GM13976 (cell line): ENCODE results near the gene HOXA10.

Experiments used
- DNase-seq: peaks from one replicate; pipeline ENCODE4 v3.0.0; 2012; ENCODE audit warnings: low spot score
- in situ Hi-C: fragments of 300-500 bp; cut with MboI; formaldehyde crosslinking; loops from one replicate; pipeline ENCODE4 v1.12.0; 2022; ENCODE audit warnings: low sequenced_read_pairs, mixed read lengths, inconsistent platforms; ENCODE audit not compliant: unreplicated experiment
- TF ChIP-seq, protein P1 (sequence below): IDR thresholded peaks from 2 replicates; pipeline ENCODE4 v1.5.1; 2012; ENCODE audit warnings: borderline replicate concordance, mild to moderate bottlenecking; ENCODE audit not compliant: insufficient read depth; ENCODE audit errors: extremely low read depth, missing control alignments, control extremely low read depth

HOXA10 gene

DNA sequence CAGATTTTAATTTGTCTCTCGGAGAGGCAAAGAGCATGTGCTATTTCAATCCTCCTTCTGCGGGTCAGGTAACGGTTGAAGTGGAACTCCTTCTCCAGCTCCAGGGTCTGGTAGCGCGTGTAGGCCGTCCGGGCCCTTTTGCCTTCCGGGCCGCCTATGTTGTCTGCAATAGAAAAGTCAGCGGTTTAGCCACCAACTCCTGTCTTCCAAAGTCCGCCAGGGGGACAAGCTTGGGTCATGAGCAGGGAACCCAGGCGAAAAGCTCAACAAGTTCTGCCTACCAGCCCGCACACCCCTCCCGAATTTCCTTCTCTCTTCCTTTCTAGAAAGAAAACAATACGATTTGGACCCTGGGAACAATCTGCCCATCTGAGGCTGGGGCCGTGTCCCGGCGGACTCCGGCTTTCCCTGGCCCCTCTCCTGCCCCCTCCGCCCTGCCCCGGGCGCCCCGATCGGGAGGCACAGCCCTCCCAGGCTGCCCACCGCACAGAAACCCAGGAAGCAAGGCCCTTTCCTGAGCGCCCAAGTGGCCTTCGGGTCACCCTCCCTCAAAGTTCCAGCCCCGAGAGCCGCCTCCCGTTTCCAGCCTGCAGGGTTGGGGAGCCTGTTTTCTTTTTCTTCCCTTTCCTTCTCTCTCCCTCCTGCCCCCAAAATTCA is 32.1 kb downstream of the HOXA10 start:
- DNase-seq = no peak
- TF ChIP-seq, protein P1, sequence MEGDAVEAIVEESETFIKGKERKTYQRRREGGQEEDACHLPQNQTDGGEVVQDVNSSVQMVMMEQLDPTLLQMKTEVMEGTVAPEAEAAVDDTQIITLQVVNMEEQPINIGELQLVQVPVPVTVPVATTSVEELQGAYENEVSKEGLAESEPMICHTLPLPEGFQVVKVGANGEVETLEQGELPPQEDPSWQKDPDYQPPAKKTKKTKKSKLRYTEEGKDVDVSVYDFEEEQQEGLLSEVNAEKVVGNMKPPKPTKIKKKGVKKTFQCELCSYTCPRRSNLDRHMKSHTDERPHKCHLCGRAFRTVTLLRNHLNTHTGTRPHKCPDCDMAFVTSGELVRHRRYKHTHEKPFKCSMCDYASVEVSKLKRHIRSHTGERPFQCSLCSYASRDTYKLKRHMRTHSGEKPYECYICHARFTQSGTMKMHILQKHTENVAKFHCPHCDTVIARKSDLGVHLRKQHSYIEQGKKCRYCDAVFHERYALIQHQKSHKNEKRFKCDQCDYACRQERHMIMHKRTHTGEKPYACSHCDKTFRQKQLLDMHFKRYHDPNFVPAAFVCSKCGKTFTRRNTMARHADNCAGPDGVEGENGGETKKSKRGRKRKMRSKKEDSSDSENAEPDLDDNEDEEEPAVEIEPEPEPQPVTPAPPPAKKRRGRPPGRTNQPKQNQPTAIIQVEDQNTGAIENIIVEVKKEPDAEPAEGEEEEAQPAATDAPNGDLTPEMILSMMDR = no peak
- in situ Hi-C loops = no loop called here

DNA sequence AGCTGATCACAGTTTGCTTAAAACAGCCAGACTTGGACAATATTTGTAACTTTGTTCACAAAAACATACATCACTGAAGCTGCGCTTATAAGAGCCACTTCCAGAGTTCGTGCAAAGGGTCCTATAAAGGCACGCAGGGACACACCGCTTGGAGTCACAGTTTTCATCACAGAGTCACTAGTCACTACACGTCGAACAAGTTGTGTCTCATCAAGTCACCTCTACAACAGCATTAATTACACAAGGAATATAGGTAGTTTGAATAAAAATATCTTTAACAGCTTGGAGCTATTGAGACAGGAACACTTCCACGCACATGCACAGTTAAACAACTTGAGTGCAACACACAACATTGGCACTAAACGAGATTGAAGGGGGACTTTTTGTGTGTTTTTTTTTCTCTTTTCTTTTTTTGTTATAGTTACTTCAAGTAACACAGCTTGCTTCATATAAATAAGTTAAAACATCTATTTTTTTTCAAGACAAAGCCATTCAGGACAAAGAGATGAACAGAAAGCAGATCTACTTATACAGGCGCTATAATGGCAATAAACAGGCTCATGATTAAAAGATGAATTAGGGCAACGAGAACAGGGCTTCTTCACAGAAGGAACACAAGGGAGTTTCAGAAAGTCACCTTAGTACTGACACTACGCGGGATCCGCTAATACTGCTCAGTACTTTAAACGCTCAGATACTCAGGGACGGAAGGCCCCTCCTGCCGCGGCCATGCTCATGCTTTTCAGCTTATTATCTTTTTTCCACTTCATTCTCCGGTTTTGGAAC is 32.8 kb downstream of the HOXA10 start:
- in situ Hi-C loops = no loop called here
- TF ChIP-seq, protein P1 = no peak
- no peak for DNase-seq

DNA sequence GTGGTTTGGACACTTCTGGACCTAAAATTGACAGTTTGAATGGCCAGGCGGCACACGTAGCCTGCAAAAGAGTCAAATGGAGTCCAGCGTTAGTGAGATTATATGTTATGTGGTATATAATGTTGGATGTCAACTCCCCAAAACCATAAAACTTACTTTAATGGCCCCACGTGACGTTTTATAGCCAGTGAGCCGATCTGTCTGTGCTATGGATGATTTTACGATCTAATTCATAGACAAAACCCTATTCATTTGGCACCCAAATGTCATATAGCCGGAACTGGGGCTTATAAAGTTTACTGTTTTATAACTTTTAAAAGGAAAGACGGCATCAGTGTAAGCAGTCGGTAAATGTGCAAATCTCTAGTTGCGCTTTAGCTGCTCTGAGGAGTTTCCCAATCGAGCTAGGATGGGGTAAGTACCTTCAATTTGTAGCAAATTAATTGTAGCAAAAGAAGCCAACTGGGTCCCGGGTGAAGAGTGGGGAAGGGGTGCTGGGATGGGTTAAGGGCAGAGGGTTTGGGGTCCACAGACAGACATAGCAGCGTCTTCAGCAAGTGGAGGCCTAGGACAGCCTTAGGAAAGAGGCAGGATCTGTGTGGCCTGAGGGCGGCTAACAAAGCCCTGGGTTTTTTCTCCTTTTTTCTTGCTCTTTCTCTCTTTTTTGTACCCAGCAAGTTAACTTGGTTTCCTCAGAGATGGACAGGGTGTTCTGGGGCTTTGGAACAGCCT is 33.8 kb downstream of the HOXA10 start:
- TF ChIP-seq, protein P1 = no peak

DNA sequence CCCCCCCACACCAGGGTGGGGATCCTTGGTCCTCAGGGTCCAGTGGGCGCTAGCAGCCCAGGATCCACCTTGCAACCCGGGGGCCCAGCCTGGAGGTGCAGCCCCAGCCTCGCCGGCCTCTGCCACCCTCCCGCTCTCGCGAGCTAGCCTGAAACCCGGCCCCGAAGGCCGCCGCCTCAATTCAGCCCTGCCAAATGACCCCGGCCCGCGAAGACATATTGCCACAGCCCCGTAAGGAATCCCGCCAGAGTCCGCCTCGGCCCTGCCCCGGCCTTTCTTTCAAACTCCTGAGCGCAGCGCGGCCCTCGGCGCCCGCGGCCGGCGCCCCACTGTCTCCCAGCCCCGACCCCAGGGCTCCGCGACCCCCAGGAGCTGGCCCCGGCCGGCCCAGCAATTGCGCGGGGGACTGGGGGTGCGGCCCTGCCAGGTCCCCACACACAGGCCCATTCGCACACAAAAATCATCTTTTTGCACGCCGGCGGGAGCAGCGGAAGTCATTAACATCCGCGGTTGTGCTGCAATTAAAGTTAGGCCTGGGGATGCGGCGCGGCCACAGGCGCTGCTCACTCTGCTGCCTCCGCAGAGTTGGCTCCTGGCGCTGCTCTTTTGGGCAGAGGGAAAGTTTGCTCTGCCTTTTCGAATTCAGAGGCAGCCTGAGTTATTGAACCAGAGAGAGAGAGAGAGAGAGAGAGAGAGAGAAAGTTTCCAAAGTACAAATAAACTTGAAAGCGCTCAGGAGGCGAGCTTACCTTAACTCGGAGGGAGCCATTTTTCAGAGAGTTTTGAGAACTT is 34.6 kb downstream of the HOXA10 start:
- TF ChIP-seq, protein P1 = no peak
- in situ Hi-C loops = no loop called here
- no peak for DNase-seq

More for the DNA sequence above, 33.8 kb downstream of the HOXA10 start:
- in situ Hi-C loops = no loop called here
- DNase-seq = no peak

DNA sequence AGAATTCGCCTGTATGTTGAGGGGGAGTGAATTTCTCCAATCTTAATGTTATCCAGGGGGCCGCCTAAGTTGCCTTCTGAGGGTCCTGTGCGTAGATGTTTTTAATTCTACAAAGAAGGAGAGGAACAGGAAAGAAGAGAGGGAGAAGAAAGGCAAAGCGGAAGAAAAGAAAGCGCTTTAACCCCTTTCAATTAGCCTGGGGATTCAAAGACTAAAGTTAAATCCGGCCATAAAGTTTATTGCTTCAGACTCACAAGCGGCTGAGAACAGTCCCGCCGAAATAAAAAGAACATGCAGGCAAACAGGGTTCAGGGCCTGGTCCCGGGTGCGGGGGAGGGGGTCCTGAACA is 35.2 kb downstream of the HOXA10 start:
- in situ Hi-C loops = no loop called here
- DNase-seq = no peak
- TF ChIP-seq, protein P1 = no peak

DNA sequence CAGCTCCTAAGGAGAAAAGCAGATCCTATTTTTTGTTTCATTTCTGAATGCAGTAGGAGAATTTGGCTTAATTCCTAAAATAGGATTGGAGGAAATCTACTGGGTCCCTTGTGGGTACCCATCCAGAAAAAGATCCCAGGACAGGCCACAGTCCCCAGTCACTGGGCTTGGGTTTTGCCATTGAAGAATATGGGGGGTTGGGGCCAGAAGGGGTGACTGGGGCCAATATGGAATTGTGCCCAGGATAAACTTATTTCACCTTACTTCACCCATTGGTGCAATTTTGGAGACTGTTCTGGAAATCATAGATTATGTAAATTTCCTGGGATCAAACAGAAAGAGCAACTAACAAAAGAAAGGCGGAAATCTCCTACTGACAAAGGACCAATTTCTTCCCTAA is 35.6 kb downstream of the HOXA10 start:
- TF ChIP-seq, protein P1 = no peak
- no peak for DNase-seq
- in situ Hi-C loops = no loop called here
